Uterus (tissue), 4 donors: ENCODE results near the gene ABHD3. TPM values are rescaled to one million over a fixed set of nuclear protein-coding genes. Genes with fewer than 3 reads are reported as not detected.
"Not testable (repeated sequence)": the region's sequence is repeated elsewhere in the genome, so short reads cannot be mapped to it uniquely, and the experiment has no call there.

Source experiments
- DNase-seq, 2 donors: peaks; one replicate each; pipeline ENCODE4 v3.0.0-alpha.2; 2019 to 2020
- H3K27ac ChIP-seq, 2 donors: fragments of 200-600 bp; sonication (generic); 1 replicate in 1 of 2; 2 replicates in 1 of 2; pipeline ENCODE4 v1.5.1; 2016 to 2018
- H3K27me3 ChIP-seq, 2 donors: fragments of 200-600 bp; sonication (generic); one replicate each; pipeline ENCODE4 v1.5.1; 2018 to 2019; ENCODE audit warnings: control low read depth in 1 of 2
- H3K36me3 ChIP-seq, 2 donors: fragments of 200-600 bp; sonication (generic); one replicate each; pipeline ENCODE4 v1.5.1; 2019; ENCODE audit warnings: control low read depth in 1 of 2
- H3K4me1 ChIP-seq, 2 donors: fragments of 200-600 bp; sonication (generic); one replicate each; pipeline ENCODE4 v1.5.1; 2018 to 2019; ENCODE audit warnings: control low read depth in 1 of 2
- H3K4me3 ChIP-seq, 2 donors: fragments of 200-600 bp; sonication (generic); 1 replicate in 1 of 2; 2 replicates in 1 of 2; pipeline ENCODE4 v1.5.1; 2018 to 2019; ENCODE audit warnings: mild to moderate bottlenecking in 1 of 2
- H3K9me3 ChIP-seq, 2 donors: fragments of 200-600 bp; sonication (generic); one replicate each; pipeline ENCODE4 v1.5.1; 2019; ENCODE audit warnings: control low read depth in 1 of 2
- POLR2A ChIP-seq, 2 donors: fragments of 450-650 bp; IDR thresholded peaks; one replicate each; pipeline ENCODE4 v1.6.1; 2016; ENCODE audit warnings: antibody characterized with exemption in 2 of 2, mild to moderate bottlenecking in 1 of 2, moderate library complexity in 1 of 2
- intact Hi-C: fragments of 100-400 bp; cut with DNase I; formaldehyde crosslinking; loops from one replicate; pipeline ENCODE4 v1.15.1; 2023; ENCODE audit warnings: low total_unique reads
- total RNA-seq, 4 donors: library from RNA; depleted of rRNA in 3 of 4; stranded (reverse); fragments of >200 nt in 3 of 4; gene quantifications; one replicate each; pipeline versions ENCODE4 v1.1.0 to v1.2.4, GENCODE V29; 2014 to 2023
- TF ChIP-seq, protein P1 (sequence below), 4 experiments: fragments of 200-600 bp in 2 of 4; fragments of 450-650 bp in 2 of 4; sonication (generic) in 2 of 4; IDR thresholded peaks; one replicate each; pipeline ENCODE4 v1.5.1; 2016 to 2019; ENCODE audit warnings: antibody characterized with exemption in 4 of 4, mild to moderate bottlenecking in 2 of 4, moderate library complexity in 1 of 4
- donor health status: DM: yes; HTN: yes; CAD: no.

The ABHD3 gene
- total RNA-seq, 4 donors from 2014 or later = 1.0 to 17.2 (median 12.6) TPM

DNA sequence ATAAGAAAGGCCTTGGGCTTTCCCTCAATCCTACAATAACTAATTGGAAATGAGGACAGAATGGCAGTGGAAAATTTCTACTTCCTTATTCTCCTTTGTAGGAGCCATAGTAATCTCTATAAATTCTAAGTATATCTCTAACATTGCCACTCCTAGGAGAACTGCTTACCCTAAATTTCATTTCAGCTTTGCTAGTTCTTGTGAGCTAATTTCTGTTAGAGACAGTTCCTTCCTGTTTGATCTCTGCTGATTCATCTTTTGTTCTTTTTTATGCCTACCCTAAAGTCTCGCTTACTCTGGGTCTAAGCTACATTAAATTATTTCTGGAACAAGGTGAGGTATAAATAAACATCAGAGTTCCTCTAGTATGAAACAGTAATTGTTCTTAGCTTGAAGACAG lies 25.7 kb downstream of the ABHD3 start:
- H3K4me1 ChIP-seq = no peaks in the 10 kb centered on the region
- no peak overlapping the region for H3K27ac ChIP-seq

DNA sequence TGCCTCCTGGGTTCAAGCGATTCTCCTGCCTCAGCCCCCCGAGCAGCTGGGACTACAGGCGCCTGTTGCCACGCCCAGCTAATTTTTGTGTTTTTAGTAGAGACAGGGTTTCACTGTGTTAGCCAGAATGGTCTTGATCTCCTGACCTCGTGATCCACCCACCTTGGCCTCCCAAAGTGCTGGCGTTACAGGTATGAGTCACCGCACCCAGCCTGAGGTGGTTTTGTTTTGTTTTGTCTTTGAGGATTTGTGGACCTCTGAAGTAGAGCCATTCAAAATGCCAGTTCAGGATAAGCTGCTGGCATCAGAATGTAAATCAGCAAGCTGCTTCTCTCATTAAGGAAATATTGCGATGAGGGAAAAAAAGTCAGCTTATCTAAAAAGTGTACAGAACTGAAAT lies 29.2 kb downstream of the ABHD3 start:
- H3K9me3 ChIP-seq, H3K4me3 ChIP-seq, H3K27ac ChIP-seq, DNase-seq, H3K27me3 ChIP-seq, intact Hi-C loops, H3K4me1 ChIP-seq, H3K36me3 ChIP-seq: not testable (repeated sequence)

More for the DNA sequence above, 25.7 kb downstream of the ABHD3 start:
- TF ChIP-seq, protein P1, sequence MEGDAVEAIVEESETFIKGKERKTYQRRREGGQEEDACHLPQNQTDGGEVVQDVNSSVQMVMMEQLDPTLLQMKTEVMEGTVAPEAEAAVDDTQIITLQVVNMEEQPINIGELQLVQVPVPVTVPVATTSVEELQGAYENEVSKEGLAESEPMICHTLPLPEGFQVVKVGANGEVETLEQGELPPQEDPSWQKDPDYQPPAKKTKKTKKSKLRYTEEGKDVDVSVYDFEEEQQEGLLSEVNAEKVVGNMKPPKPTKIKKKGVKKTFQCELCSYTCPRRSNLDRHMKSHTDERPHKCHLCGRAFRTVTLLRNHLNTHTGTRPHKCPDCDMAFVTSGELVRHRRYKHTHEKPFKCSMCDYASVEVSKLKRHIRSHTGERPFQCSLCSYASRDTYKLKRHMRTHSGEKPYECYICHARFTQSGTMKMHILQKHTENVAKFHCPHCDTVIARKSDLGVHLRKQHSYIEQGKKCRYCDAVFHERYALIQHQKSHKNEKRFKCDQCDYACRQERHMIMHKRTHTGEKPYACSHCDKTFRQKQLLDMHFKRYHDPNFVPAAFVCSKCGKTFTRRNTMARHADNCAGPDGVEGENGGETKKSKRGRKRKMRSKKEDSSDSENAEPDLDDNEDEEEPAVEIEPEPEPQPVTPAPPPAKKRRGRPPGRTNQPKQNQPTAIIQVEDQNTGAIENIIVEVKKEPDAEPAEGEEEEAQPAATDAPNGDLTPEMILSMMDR (IDR thresholded peaks at IDR 0.05) = no peak
- TF ChIP-seq POLR2A (IDR thresholded peaks at IDR 0.05) = no peak
- intact Hi-C loops = no loop called here
- H3K4me3 ChIP-seq = no peak overlapping the region
- H3K27me3 ChIP-seq = no peaks in the 10 kb centered on the region
- H3K36me3 ChIP-seq = no peaks in the 10 kb centered on the region
- H3K9me3 ChIP-seq = no peaks in the 10 kb centered on the region
- DNase-seq = no peak

DNA sequence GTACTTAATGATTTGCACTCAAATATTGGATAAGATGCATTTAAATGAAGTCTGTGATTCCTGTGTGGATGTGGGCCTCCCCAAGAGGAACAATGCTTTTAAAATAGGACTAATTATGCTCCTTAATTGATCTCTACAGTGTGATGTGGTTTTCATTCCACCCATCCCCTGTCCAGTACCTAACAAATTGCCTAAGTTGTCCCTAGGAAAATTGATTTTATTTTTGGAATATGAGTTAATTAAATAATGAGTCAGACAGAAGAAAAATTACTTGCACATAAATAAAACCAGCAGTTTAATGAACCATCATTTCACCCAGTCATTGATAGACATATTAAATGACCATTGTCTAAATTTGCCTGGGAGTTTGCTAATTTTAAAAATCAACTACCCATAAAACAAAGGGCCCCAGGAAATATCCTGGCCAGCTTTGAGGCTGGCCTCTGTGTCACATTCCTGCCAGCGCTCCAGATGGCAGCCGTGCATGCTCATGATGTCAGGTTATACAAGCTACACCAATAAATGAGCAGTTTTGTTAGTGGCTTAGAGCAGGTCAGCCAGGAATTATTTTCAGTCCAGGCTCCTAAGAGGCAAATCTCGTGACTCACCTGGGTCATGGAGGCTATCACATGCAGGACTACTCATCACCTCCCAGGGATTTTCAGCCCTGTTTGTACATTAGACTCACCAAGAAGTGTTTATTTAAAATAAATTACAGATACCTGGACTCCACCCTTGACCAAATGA lies 31.9 kb downstream of the ABHD3 start:
- Histone ChIP-seq H3K27ac (no peak overlapping the region), H3K4me3 (no peak overlapping the region), H3K27me3 (no peaks in the 10 kb centered on the region), H3K36me3 (no peaks in the 10 kb centered on the region), H3K9me3 (no peaks in the 10 kb centered on the region), H3K4me1 (no peaks in the 10 kb centered on the region)
- intact Hi-C loops = no loop called here
- TF ChIP-seq, protein P1 (IDR thresholded peaks at IDR 0.05) = no peak
- no peak for TF ChIP-seq POLR2A (IDR thresholded peaks at IDR 0.05)
- no peak for DNase-seq

DNA sequence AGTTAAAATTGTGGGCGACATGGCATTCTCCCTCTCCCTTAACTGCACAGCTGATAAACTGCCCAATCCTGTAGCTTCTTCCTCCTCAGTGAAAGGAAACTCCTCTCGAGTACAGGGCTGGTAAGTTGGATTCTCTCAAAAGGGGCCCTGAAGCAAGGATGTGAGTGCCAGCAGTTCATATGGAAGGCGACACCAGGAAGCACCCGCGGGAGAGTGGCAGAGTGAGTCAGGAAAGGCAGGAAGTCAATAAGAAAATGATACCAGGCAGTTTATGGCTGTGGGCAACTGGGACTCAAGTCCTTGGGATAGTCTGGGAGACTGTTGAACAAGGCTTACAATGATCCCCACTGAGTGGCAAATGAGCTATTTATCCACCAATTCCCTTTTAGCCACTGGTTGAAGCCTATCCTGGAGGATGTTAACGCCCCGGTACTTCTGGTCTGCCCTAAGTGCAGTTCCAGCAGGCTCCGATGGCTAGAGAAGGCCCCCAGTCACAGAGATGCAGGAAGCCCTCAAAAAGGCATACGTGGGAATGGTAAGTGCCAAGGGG lies 34.8 kb downstream of the ABHD3 start:
- no peak for DNase-seq
- H3K4me3 ChIP-seq = no peak overlapping the region
- no peaks in the 10 kb centered on the region for H3K4me1 ChIP-seq
- TF ChIP-seq, protein P1 (IDR thresholded peaks at IDR 0.05) = no peak
- TF ChIP-seq POLR2A (IDR thresholded peaks at IDR 0.05) = no peak
- no peaks in the 10 kb centered on the region for H3K36me3 ChIP-seq
- no peaks in the 10 kb centered on the region for H3K9me3 ChIP-seq
- intact Hi-C loops = no loop called here
- H3K27me3 ChIP-seq = no peaks in the 10 kb centered on the region
- no peak overlapping the region for H3K27ac ChIP-seq

DNA sequence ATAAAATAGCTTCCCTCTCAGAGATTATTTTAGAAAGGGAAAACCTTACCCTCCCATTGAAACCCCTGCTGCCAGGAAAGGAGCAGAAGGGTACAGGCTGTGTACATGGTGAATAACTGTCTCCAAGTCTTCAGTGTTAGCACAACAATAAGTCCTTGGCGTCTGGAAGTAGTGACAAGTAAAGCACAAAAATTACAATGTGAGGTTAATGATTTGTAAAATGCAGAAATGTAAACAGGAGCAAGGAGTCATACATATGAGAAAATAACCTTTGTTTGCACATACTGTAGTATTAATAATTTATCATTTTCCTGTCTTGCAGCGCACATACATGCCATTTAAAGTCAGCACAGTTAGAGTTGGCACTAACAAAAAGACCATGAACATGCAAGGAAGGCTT lies 40.5 kb downstream of the ABHD3 start:
- Histone ChIP-seq H3K27me3 (no peaks in the 10 kb centered on the region), H3K4me1 (no peaks in the 10 kb centered on the region), H3K36me3 (no peaks in the 10 kb centered on the region), H3K27ac (no peak overlapping the region), H3K4me3 (no peak overlapping the region), H3K9me3 (no peaks in the 10 kb centered on the region)
- no peak for TF ChIP-seq POLR2A (IDR thresholded peaks at IDR 0.05)
- TF ChIP-seq, protein P1 (IDR thresholded peaks at IDR 0.05) = no peak
- intact Hi-C loops = no loop called here
- DNase-seq = no peak
